ENCODE results near the gene ARF3. TPM values are rescaled to one million over a fixed set of nuclear protein-coding genes. Genes with fewer than 3 reads are reported as not detected.

The ARF3 gene
- total and polyA plus RNA-seq, 2 of the 13 experiments (the other 11 are each of a cell fraction or from before 2014, with no cell fraction given): 53.8 to 57.9 TPM

DNA sequence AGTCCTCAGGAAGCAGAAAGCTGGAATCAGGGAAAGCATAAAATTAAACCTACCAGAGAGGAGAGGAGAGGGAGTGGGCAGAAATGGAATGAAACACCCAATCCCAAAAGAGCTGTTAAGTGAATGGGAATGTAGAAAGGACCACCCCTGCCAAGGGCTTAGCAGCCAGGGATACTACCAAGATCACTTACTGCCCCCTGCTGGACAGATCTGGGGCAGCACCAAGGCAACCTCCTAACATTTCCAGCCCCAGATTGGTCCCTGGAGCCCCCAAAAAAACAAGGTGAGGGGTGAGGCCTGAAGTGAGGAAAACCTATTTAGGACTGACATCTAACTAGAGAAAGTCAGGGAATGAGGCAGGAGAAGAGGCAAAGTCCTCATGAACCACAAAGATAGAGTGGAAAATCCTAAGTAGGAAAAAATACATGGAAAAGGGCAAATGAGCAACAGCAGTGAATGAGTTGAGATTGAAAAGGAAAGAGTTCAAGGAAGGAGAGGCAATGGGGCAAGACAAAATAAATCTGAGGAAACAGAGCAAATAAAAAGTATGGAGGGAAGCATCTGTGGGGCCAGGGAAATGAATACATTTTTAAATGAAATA lies 20.8 kb downstream of the ARF3 start (continued):
- TF ChIP-seq RAD21 (CRISPR knock-in tag; IDR thresholded peaks at IDR 0.05): peak; percentile 67; the same call in 1 of the 2 replicates
- TF ChIP-seq EHMT2 (IDR thresholded peaks at IDR 0.05; ENCODE audit: borderline replicate concordance, low read depth, low read length): no peak
- TF ChIP-seq ERF (CRISPR knock-in tag; IDR thresholded peaks at IDR 0.05): 0 out of 2 replicates have a peak, but pooled peaks have one; percentile 28
- TF ChIP-seq, protein P1, sequence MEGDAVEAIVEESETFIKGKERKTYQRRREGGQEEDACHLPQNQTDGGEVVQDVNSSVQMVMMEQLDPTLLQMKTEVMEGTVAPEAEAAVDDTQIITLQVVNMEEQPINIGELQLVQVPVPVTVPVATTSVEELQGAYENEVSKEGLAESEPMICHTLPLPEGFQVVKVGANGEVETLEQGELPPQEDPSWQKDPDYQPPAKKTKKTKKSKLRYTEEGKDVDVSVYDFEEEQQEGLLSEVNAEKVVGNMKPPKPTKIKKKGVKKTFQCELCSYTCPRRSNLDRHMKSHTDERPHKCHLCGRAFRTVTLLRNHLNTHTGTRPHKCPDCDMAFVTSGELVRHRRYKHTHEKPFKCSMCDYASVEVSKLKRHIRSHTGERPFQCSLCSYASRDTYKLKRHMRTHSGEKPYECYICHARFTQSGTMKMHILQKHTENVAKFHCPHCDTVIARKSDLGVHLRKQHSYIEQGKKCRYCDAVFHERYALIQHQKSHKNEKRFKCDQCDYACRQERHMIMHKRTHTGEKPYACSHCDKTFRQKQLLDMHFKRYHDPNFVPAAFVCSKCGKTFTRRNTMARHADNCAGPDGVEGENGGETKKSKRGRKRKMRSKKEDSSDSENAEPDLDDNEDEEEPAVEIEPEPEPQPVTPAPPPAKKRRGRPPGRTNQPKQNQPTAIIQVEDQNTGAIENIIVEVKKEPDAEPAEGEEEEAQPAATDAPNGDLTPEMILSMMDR (CRISPR knock-in tag; IDR thresholded peaks at IDR 0.05): peak; percentile 89
- TF ChIP-seq, protein P2, sequence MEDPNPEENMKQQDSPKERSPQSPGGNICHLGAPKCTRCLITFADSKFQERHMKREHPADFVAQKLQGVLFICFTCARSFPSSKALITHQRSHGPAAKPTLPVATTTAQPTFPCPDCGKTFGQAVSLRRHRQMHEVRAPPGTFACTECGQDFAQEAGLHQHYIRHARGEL (CRISPR knock-in tag; IDR thresholded peaks at IDR 0.05): no peak
- peak; percentile 81 for TF ChIP-seq STAG1 (CRISPR knock-in tag; IDR thresholded peaks at IDR 0.05)
- TF ChIP-seq KDM2A (CRISPR knock-in tag; IDR thresholded peaks at IDR 0.05; ENCODE audit: borderline replicate concordance, low read depth): 0 out of 2 replicates have a peak, but pooled peaks have one; percentile 25
- TF ChIP-seq, protein P3, sequence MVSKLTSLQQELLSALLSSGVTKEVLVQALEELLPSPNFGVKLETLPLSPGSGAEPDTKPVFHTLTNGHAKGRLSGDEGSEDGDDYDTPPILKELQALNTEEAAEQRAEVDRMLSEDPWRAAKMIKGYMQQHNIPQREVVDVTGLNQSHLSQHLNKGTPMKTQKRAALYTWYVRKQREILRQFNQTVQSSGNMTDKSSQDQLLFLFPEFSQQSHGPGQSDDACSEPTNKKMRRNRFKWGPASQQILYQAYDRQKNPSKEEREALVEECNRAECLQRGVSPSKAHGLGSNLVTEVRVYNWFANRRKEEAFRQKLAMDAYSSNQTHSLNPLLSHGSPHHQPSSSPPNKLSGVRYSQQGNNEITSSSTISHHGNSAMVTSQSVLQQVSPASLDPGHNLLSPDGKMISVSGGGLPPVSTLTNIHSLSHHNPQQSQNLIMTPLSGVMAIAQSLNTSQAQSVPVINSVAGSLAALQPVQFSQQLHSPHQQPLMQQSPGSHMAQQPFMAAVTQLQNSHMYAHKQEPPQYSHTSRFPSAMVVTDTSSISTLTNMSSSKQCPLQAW (CRISPR knock-in tag; IDR thresholded peaks at IDR 0.05): 0 out of 2 replicates have a peak, but pooled peaks have one; percentile 10
- TF ChIP-seq SOX6 (IDR thresholded peaks at IDR 0.05): no peak
- TF ChIP-seq SOX6 (CRISPR knock-in tag; IDR thresholded peaks at IDR 0.05): 0 out of 2 replicates have a peak, but pooled peaks have one; percentile 13
- TF ChIP-seq ZNF670 (CRISPR knock-in tag; IDR thresholded peaks at IDR 0.05; ENCODE audit: borderline replicate concordance): no peak
- TF ChIP-seq TEAD3 (CRISPR knock-in tag; optimal IDR thresholded peaks at IDR 0.05; ENCODE audit: borderline replicate concordance): peak; percentile 9
- TF ChIP-seq THAP11 (CRISPR knock-in tag; IDR thresholded peaks at IDR 0.05): peak; percentile 40; the same call in 1 of the 2 replicates
- TF ChIP-seq, protein P4, sequence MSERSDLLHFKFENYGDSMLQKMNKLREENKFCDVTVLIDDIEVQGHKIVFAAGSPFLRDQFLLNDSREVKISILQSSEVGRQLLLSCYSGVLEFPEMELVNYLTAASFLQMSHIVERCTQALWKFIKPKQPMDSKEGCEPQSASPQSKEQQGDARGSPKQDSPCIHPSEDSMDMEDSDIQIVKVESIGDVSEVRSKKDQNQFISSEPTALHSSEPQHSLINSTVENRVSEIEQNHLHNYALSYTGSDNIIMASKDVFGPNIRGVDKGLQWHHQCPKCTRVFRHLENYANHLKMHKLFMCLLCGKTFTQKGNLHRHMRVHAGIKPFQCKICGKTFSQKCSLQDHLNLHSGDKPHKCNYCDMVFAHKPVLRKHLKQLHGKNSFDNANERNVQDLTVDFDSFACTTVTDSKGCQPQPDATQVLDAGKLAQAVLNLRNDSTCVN (CRISPR knock-in tag; IDR thresholded peaks at IDR 0.05; ENCODE audit: borderline replicate concordance): no peak
- TF ChIP-seq SMC3 (IDR thresholded peaks at IDR 0.05; ENCODE audit: low read length): peak; percentile 90
- TF ChIP-seq ZNF331 (CRISPR knock-in tag; IDR thresholded peaks at IDR 0.05): 0 out of 2 replicates have a peak, but pooled peaks have one; percentile 15
- no peak for TF ChIP-seq ZNF792 (CRISPR knock-in tag; IDR thresholded peaks at IDR 0.05)
- TF ChIP-seq, protein P5, sequence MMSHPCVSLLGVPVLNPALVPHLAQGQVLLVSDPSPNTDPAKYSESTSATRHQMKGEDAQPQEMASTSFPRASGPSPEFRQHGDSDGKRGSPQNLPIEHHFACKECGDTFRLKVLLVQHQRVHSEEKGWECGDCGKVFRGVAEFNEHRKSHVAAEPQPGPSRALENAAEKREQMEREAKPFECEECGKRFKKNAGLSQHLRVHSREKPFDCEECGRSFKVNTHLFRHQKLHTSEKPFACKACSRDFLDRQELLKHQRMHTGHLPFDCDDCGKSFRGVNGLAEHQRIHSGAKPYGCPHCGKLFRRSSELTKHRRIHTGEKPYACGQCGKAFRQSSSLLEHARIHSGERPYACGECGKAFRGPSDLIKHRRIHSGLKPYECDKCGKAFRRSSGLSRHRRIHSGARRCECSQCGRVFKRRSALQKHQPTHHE (CRISPR knock-in tag; IDR thresholded peaks at IDR 0.05; ENCODE audit: borderline replicate concordance): no peak
- TF ChIP-seq, protein P6, sequence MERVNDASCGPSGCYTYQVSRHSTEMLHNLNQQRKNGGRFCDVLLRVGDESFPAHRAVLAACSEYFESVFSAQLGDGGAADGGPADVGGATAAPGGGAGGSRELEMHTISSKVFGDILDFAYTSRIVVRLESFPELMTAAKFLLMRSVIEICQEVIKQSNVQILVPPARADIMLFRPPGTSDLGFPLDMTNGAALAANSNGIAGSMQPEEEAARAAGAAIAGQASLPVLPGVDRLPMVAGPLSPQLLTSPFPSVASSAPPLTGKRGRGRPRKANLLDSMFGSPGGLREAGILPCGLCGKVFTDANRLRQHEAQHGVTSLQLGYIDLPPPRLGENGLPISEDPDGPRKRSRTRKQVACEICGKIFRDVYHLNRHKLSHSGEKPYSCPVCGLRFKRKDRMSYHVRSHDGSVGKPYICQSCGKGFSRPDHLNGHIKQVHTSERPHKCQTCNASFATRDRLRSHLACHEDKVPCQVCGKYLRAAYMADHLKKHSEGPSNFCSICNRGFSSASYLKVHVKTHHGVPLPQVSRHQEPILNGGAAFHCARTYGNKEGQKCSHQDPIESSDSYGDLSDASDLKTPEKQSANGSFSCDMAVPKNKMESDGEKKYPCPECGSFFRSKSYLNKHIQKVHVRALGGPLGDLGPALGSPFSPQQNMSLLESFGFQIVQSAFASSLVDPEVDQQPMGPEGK (CRISPR knock-in tag; IDR thresholded peaks at IDR 0.05): 0 out of 2 replicates have a peak, but pooled peaks have one; percentile 12
- TF ChIP-seq ZNF644 (CRISPR knock-in tag; IDR thresholded peaks at IDR 0.05; ENCODE audit: low read depth): no peak
- no peak for TF ChIP-seq SETDB1 (CRISPR knock-in tag; IDR thresholded peaks at IDR 0.05; ENCODE audit: borderline replicate concordance)

Data from HepG2 (cell line).